ENCODE results near the gene SLF1.

Gene SLF1

GRCh38 chr5:94672746-94673145, 54.3 kb downstream of the SLF1 start:
- H3K9ac ChIP-seq, result no peak overlapping the region
- no peak overlapping the region for H3K4me3 ChIP-seq (ENCODE audit: low read depth, low read length)
- H3K27ac ChIP-seq, result no peak overlapping the region
- no peaks in the 10 kb centered on the region for H3K27me3 ChIP-seq (ENCODE audit: control insufficient read depth, insufficient read depth, low read length)
- H2AFZ ChIP-seq, result no peak overlapping the region
- H3K79me2 ChIP-seq, result no peaks in the 10 kb centered on the region
- H3K9me3 ChIP-seq (ENCODE audit: control insufficient read depth, low read length), result no peaks in the 10 kb centered on the region
- H3K4me2 ChIP-seq (ENCODE audit: low read length), result no peak overlapping the region
- no peaks in the 10 kb centered on the region for H3K36me3 ChIP-seq (ENCODE audit: control insufficient read depth, insufficient read depth, low read length)
- no peak for TF ChIP-seq CTCF (IDR thresholded peaks at IDR 0.05)
- H3K4me1 ChIP-seq, result no peaks in the 10 kb centered on the region

- H3K36me3 ChIP-seq (ENCODE audit: control insufficient read depth, insufficient read depth, low read length), result no peaks in the 10 kb centered on the region
- H3K27me3 ChIP-seq (ENCODE audit: control insufficient read depth, insufficient read depth, low read length), result no peaks in the 10 kb centered on the region
- no peak overlapping the region for H3K9ac ChIP-seq
- H3K79me2 ChIP-seq, result no peaks in the 10 kb centered on the region
- no peaks in the 10 kb centered on the region for H3K9me3 ChIP-seq (ENCODE audit: control insufficient read depth, low read length)
- H3K27ac ChIP-seq, result no peak overlapping the region
- H3K4me2 ChIP-seq (ENCODE audit: low read length), result no peak overlapping the region
- no peak overlapping the region for H2AFZ ChIP-seq
- no peaks in the 10 kb centered on the region for H3K4me1 ChIP-seq
- no peak for TF ChIP-seq CTCF (IDR thresholded peaks at IDR 0.05)
- H3K4me3 ChIP-seq (ENCODE audit: low read depth, low read length), result no peak overlapping the region
Measured at GRCh38 chr5:94674490-94675382, 56.3 kb downstream of the SLF1 start.

- no peaks in the 10 kb centered on the region for H3K4me1 ChIP-seq
- no peaks in the 10 kb centered on the region for H3K27me3 ChIP-seq (ENCODE audit: control insufficient read depth, insufficient read depth, low read length)
- H2AFZ ChIP-seq, result no peak overlapping the region
- no peak for TF ChIP-seq CTCF (IDR thresholded peaks at IDR 0.05)
- no peaks in the 10 kb centered on the region for H3K9me3 ChIP-seq (ENCODE audit: control insufficient read depth, low read length)
- no peak overlapping the region for H3K27ac ChIP-seq
- H3K36me3 ChIP-seq (ENCODE audit: control insufficient read depth, insufficient read depth, low read length), result no peaks in the 10 kb centered on the region
- H3K4me2 ChIP-seq (ENCODE audit: low read length), result no peak overlapping the region
- H3K4me3 ChIP-seq (ENCODE audit: low read depth, low read length), result no peak overlapping the region
- H3K9ac ChIP-seq, result no peak overlapping the region
- no peaks in the 10 kb centered on the region for H3K79me2 ChIP-seq
Measured at GRCh38 chr5:94675965-94676618, 57.6 kb downstream of the SLF1 start.

- Histone ChIP-seq H3K27me3 (ENCODE audit: control insufficient read depth, insufficient read depth, low read length) (no peaks in the 10 kb centered on the region), H3K4me3 (ENCODE audit: low read depth, low read length) (no peak overlapping the region), H3K27ac (no peak overlapping the region), H3K9ac (no peak overlapping the region), H3K4me2 (ENCODE audit: low read length) (no peak overlapping the region), H2AFZ (no peak overlapping the region), H3K4me1 (no peaks in the 10 kb centered on the region), H3K9me3 (ENCODE audit: control insufficient read depth, low read length) (no peaks in the 10 kb centered on the region), H3K79me2 (no peaks in the 10 kb centered on the region), H3K36me3 (ENCODE audit: control insufficient read depth, insufficient read depth, low read length) (no peaks in the 10 kb centered on the region)
- TF ChIP-seq CTCF (IDR thresholded peaks at IDR 0.05), result no peak
Measured at GRCh38 chr5:94682814-94683520, 64.5 kb downstream of the SLF1 start.
